IPS-11a (cell line): ENCODE results near the gene KRTAP10-3.
"Not testable (repeated sequence)": the region's sequence is repeated elsewhere in the genome, so short reads cannot be mapped to it uniquely, and the experiment has no call there.

Source experiments
- H3K4me3 ChIP-seq: one replicate; pipeline ENCODE4 v1.5.1; 2013; ENCODE audit warnings: low read depth, low read length, control low read depth

The KRTAP10-3 gene

GRCh38 chr21:44558695-44559094 lies at the start of gene KRTAP10-3:
Gene KRTAP10-3 (minus strand): TSS chr21:44558795. CDS start chr21:44558715, 80 bp downstream.
- no peak within 1 kb of the TSS for H3K4me3 ChIP-seq

- no peak overlapping the region for H3K4me3 ChIP-seq
These were observed 47.9 kb upstream of the KRTAP10-3 start for GRCh38 chr21:44606495-44606894.

- no peak overlapping the region for H3K4me3 ChIP-seq
These were observed 45.3 kb upstream of the KRTAP10-3 start for GRCh38 chr21:44603911-44604310.

GRCh38 chr21:44603109-44603875 lies 44.7 kb upstream of the KRTAP10-3 start:
- no peak overlapping the region for H3K4me3 ChIP-seq

- no peak overlapping the region for H3K4me3 ChIP-seq
These were observed 43.9 kb upstream of the KRTAP10-3 start for GRCh38 chr21:44602463-44602850.

GRCh38 chr21:44601596-44602462 lies 43.2 kb upstream of the KRTAP10-3 start:
- H3K4me3 ChIP-seq: no peak overlapping the region

GRCh38 chr21:44601091-44601490 lies 42.5 kb upstream of the KRTAP10-3 start:
- not testable (repeated sequence) for H3K4me3 ChIP-seq

GRCh38 chr21:44600118-44600978 lies 41.8 kb upstream of the KRTAP10-3 start, which contains the start of gene KRTAP10-7:
Gene KRTAP10-7 (plus strand): TSS chr21:44600597. CDS start chr21:44600622, 25 bp downstream.
- H3K4me3 ChIP-seq: not testable (repeated sequence)

GRCh38 chr21:44599264-44600029 lies 40.9 kb upstream of the KRTAP10-3 start:
- H3K4me3 ChIP-seq: no peak overlapping the region

- no peak overlapping the region for H3K4me3 ChIP-seq
These were observed 39.5 kb upstream of the KRTAP10-3 start for GRCh38 chr21:44598061-44598460.

GRCh38 chr21:44596068-44596725 lies 37.6 kb upstream of the KRTAP10-3 start:
- H3K4me3 ChIP-seq: no peak overlapping the region

- no peak overlapping the region for H3K4me3 ChIP-seq
These were observed 36.9 kb upstream of the KRTAP10-3 start for GRCh38 chr21:44595524-44595923.

- H3K4me3 ChIP-seq: no peak overlapping the region
These were observed 35.9 kb upstream of the KRTAP10-3 start for GRCh38 chr21:44594406-44594916.

- H3K4me3 ChIP-seq: no peak overlapping the region
These were observed 35.2 kb upstream of the KRTAP10-3 start for GRCh38 chr21:44593598-44594405.

- H3K4me3 ChIP-seq: no peak within 1 kb of the TSS
These were observed 34.1 kb upstream of the KRTAP10-3 start, which contains the start of gene KRTAP10-6 for GRCh38 chr21:44592446-44593311. Gene KRTAP10-6 (minus strand): TSS chr21:44592505. CDS start chr21:44592484, 21 bp downstream.

- H3K4me3 ChIP-seq: not testable (repeated sequence)
These were observed 33.2 kb upstream of the KRTAP10-3 start for GRCh38 chr21:44591801-44592130.

GRCh38 chr21:44590897-44591800 lies 32.6 kb upstream of the KRTAP10-3 start:
- H3K4me3 ChIP-seq: not testable (repeated sequence)
